M059J (cell line): ENCODE results near the gene GUK1. TPM values are rescaled to one million over a fixed set of nuclear protein-coding genes. Genes with fewer than 3 reads are reported as not detected.
A peak's percentile ranks its signal among the peaks of the same experiment; 100 is the strongest.

Experiments used
- DNase-seq: peaks from one replicate; pipeline ENCODE4 v3.0.0-alpha.2; 2012; ENCODE audit warnings: low read depth
- total RNA-seq: library from RNA; depleted of rRNA; stranded (reverse); fragments of >200 nt; shearing (Covaris generic); gene quantifications from 2 replicates; pipeline ENCODE4 v1.2.3, GENCODE V29; 2014

Gene GUK1
- total RNA-seq, 1 experiment from 2014 or later = 347 TPM

- DNase-seq = no peak
Observed at GRCh38 chr1:228131766-228132165, 8.3 kb upstream of the GUK1 start.

DNA sequence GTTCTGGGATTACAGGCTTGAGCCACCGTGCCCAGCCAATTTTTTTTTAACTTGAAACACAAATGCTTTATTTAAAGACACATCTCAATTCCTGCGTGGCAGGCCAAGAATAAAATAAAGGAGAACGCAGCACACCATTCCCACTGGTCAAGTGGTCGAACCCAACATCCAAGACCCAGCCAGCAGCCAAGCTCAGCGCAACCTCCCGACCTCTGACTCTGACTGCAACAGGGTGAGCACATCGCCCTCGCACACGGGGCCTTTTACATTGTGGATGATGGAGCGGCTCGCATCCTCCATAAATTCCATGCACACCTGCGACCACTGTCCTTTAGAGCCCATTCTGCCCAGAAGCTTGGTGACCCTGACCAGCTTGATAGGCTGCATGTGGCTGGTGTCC, 5.5 kb upstream of the GUK1 start:
- no peak for DNase-seq

GRCh38 chr1:228136901-228137300, 3.2 kb upstream of the GUK1 start:
- no peak for DNase-seq

GRCh38 chr1:228139406-228139930, 611 bp upstream of the GUK1 start:
- no peak for DNase-seq

GRCh38 chr1:228140724-228141225, 696 bp downstream of the GUK1 start:
- DNase-seq = no peak

- DNase-seq = peak; percentile 88
Observed at GRCh38 chr1:228141226-228142044, 1.4 kb downstream of the GUK1 start.

- no peak for DNase-seq
Observed at GRCh38 chr1:228142155-228142691, 2.1 kb downstream of the GUK1 start.

DNA sequence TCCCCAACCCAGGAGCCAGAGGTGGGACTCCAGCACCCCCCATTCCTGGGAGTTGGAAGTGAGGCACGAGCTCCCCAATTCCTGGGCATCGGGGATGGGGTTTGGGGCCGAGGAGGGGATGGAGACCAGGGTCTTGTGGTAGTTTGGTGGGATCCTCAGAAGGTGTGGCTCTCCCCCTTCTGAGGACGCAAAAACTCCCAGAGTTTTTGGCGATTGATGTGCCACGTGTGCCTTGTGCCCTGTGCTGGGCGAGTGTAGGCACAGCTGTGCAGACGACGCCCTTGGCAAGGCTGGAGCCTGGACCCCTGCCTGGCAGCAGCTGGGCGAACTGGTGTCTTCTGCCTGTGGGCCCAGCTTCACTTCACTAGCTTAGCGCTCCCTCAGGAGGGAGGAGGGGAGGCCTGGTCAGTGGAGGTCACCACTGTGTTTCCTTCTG, 2.6 kb downstream of the GUK1 start:
- no peak for DNase-seq

GRCh38 chr1:228143480-228144192, 3.6 kb downstream of the GUK1 start:
- no peak for DNase-seq

DNA sequence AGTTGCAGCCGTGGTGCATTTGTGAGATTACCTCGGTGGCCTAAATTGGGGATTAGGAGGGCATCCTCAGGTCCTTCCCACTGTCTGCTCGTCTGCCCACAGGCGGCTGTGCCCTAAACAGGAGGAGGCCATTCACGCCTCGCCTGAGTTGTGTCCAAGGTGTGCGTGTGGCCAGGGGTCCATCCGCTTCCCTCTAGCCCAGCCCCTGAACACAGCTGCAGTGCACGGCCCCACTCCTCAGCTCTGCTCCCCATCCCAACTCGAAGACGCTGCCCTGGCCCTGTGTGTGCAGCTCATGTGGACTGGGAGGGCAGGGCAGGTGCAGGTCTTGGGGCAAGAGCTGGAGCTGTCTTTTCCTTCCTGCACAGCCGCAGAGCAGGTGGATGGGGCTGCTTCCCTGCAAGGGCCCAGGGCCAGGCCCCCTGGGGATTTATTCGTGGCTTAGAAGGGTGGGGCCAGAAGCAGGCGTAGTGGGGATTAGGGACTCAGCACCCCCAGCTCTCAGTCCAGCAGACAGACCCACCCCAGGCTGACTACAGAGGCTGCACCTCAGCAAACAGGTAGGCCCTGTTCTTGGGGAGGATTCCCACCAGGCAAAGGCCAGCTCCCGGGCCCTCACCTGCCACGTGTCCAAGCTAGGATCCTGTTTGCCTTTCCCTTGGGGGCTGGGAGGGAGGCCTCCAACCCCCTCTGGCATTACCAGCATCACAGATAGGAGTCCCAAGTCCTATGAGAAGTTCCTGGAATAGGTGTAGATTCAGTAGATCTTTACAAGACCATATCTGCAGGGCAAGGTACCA, 4.3 kb downstream of the GUK1 start:
- no peak for DNase-seq

- DNase-seq = no peak
Observed at GRCh38 chr1:228144993-228145343, 4.9 kb downstream of the GUK1 start.

GRCh38 chr1:228145463-228146416, 5.7 kb downstream of the GUK1 start:
- DNase-seq = no peak

- no peak for DNase-seq
Observed at GRCh38 chr1:228146417-228147150, 6.5 kb downstream of the GUK1 start.

DNA sequence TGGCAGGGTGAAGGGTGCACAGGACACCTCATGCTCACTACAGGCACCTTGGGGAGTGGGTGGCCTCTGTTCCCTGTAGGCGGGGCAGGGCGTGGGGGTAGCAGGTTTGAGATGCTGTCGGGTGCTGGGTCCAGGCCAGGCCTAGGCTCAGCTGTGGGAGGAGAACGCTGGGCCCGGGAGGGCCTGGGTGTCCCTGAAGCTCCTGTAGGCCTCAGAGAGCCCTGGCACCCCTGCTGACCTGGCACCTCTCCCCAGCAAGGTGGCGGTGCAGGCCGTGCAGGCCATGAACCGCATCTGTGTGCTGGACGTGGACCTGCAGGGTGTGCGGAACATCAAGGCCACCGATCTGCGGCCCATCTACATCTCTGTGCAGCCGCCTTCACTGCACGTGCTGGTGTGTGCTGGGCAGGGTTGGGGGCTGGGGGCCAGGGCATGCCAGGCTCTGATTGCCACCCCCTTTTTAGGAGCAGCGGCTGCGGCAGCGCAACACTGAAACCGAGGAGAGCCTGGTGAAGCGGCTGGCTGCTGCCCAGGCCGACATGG, 7.1 kb downstream of the GUK1 start:
- DNase-seq = no peak

DNA sequence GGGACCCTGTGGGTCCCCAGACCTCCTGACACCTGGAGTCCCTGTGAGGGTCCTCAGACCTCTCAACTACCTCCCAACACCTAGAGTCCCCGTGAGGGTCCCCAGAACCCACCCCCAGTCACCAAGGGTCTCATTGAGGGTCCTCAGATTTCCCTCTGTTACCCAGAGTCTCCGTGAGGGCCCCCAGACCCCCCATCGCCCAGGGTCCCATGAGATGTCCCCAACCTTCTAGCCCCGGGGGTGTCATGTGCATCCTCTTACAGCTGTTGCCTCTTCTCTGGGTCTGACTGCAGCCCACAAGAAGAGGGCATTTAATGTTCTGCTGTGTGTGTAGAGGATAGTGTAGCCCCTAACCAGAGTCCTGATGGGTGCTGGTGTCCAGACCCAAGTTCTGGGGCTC, 7.7 kb downstream of the GUK1 start:
- no peak for DNase-seq

- DNase-seq = no peak
Observed at GRCh38 chr1:228148196-228148861, 8.2 kb downstream of the GUK1 start.

DNA sequence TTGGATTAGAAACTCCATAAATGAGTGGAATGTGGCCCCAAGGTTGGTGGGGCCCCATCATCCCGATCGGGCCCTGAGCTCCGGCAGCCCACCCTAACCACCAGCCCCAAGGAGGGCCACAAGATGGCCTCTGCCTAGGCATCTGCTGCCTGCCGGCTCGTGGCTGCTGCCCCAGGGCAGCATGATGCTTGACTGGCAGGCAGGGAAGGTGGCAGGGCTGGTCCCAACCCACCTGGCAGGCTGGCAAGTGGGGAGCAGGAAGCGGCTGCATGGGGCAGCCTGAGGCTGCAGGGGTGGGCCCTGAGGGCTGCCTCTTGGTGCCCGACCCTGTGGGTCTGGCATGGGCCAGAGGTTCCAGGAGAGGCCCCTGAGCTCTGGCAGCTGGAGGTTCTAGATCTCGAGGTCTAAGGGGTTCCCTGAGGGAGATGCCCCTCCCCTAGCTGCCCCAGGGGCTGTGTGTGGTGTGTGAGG, 8.9 kb downstream of the GUK1 start:
- no peak for DNase-seq

- no peak for DNase-seq
Observed at GRCh38 chr1:228149406-228150119, 9.5 kb downstream of the GUK1 start, which contains the start of gene GJC2. GJC2 (plus strand) TSS chr1:228149930; CDS start chr1:228157759, 7,829 bp downstream.
